HL-60 (cell line): Measurements from ENCODE around the gene PERM1.

Experiments used
- CTCF ChIP-seq: IDR thresholded peaks from one replicate; pipeline ENCODE4 v1.5.1; 2011; ENCODE audit warnings: low read length, control low read depth, inconsistent platforms; ENCODE audit not compliant: insufficient read depth
- GABPA ChIP-seq: IDR thresholded peaks from 2 replicates; pipeline ENCODE4 v1.6.1; 2012; ENCODE audit warnings: low read depth
- POLR2AphosphoS5 ChIP-seq: IDR thresholded peaks from 2 replicates; pipeline ENCODE4 v1.6.1; 2012; ENCODE audit warnings: low read depth
- SPI1 ChIP-seq: IDR thresholded peaks from 2 replicates; pipeline ENCODE4 v1.6.1; 2012; ENCODE audit warnings: low read depth, mild to moderate bottlenecking, borderline replicate concordance
- TF ChIP-seq, protein P1 (sequence below): IDR thresholded peaks from 2 replicates; pipeline ENCODE4 v1.6.1; 2012; ENCODE audit warnings: low read depth; ENCODE audit not compliant: insufficient replicate concordance

DNA sequence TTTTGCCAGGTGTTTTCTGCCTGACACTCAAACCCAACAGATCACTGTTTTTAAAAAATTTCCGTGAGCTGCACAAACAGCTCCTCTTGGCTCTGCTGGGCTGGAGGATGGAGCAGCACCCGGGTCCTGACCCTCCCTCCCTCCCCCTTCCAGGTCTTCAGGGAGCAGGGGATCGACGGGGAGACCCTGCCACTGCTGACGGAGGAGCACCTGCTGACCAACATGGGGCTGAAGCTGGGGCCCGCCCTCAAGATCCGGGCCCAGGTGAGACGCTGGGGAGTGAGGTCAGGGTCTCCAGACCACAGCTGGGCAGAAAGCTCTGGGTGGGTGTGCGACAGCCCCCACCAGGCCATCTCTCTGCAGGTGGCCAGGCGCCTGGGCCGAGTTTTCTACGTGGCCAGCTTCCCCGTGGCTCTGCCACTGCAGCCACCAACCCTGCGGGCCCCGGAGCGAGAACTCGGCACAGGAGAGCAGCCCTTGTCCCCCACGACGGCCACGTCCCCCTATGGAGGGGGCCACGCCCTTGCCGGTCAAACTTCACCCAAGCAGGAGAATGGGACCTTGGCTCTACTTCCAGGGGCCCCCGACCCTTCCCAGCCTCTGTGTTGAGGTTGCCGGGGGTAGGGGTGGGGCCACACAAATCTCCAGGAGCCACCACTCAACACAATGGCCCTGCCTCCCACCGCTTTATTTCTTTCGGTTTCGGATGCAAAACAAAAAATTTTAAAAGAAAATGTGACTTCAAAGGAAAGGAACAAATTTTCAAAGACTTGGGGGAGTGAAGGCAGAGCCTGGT lies 38.1 kb downstream of the PERM1 start:
- no peak for TF ChIP-seq POLR2AphosphoS5
- TF ChIP-seq CTCF: no peak
- no peak for TF ChIP-seq GABPA
- TF ChIP-seq, protein P1, sequence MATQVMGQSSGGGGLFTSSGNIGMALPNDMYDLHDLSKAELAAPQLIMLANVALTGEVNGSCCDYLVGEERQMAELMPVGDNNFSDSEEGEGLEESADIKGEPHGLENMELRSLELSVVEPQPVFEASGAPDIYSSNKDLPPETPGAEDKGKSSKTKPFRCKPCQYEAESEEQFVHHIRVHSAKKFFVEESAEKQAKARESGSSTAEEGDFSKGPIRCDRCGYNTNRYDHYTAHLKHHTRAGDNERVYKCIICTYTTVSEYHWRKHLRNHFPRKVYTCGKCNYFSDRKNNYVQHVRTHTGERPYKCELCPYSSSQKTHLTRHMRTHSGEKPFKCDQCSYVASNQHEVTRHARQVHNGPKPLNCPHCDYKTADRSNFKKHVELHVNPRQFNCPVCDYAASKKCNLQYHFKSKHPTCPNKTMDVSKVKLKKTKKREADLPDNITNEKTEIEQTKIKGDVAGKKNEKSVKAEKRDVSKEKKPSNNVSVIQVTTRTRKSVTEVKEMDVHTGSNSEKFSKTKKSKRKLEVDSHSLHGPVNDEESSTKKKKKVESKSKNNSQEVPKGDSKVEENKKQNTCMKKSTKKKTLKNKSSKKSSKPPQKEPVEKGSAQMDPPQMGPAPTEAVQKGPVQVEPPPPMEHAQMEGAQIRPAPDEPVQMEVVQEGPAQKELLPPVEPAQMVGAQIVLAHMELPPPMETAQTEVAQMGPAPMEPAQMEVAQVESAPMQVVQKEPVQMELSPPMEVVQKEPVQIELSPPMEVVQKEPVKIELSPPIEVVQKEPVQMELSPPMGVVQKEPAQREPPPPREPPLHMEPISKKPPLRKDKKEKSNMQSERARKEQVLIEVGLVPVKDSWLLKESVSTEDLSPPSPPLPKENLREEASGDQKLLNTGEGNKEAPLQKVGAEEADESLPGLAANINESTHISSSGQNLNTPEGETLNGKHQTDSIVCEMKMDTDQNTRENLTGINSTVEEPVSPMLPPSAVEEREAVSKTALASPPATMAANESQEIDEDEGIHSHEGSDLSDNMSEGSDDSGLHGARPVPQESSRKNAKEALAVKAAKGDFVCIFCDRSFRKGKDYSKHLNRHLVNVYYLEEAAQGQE: no peak
- TF ChIP-seq SPI1: no peak
